CD4-positive, alpha-beta T cell treated with Interleukin-6 for 4 hours (primary cell): ENCODE data around the gene KIR3DL1.
"Not testable (repeated sequence)": the region's sequence is repeated elsewhere in the genome, so short reads cannot be mapped to it uniquely, and the experiment has no call there.

ENCODE experiments used
- DNase-seq: peaks from one replicate; pipeline ENCODE4 v3.0.0-alpha.2; 2020; ENCODE audit warnings: mixed read lengths

Gene KIR3DL1

GRCh38 chr19:54817670-54818536 is 1.6 kb downstream of the KIR3DL1 start:
- no peak for DNase-seq

GRCh38 chr19:54824416-54824815 is 8.1 kb downstream of the KIR3DL1 start:
- DNase-seq = not testable (repeated sequence)

GRCh38 chr19:54825326-54825725 is 9.1 kb downstream of the KIR3DL1 start:
- DNase-seq = not testable (repeated sequence)

- not testable (repeated sequence) for DNase-seq
These were observed 11.8 kb downstream of the KIR3DL1 start for GRCh38 chr19:54828064-54828463.

- not testable (repeated sequence) for DNase-seq
These were observed 16.2 kb downstream of the KIR3DL1 start, which contains the start of gene KIR2DS4 for GRCh38 chr19:54832496-54832895. KIR2DS4 (plus strand) TSS chr19:54832676.

GRCh38 chr19:54835126-54835525 is 18.9 kb downstream of the KIR3DL1 start:
- not testable (repeated sequence) for DNase-seq

GRCh38 chr19:54837522-54837921 is 21.3 kb downstream of the KIR3DL1 start:
- DNase-seq = not testable (repeated sequence)

- not testable (repeated sequence) for DNase-seq
These were observed 26.9 kb downstream of the KIR3DL1 start for GRCh38 chr19:54843171-54843570.

- DNase-seq = not testable (repeated sequence)
These were observed 33.9 kb downstream of the KIR3DL1 start, which contains the start of gene KIR3DL2 for GRCh38 chr19:54850061-54850640. KIR3DL2 (plus strand) TSS chr19:54850443; CDS start chr19:54850476, 33 bp downstream.

GRCh38 chr19:54850930-54851329 is 34.7 kb downstream of the KIR3DL1 start:
- DNase-seq = no peak

GRCh38 chr19:54851353-54851752 is 35.1 kb downstream of the KIR3DL1 start:
- no peak for DNase-seq

- DNase-seq = not testable (repeated sequence)
These were observed 39.0 kb downstream of the KIR3DL1 start for GRCh38 chr19:54855241-54855640.

GRCh38 chr19:54858476-54858875 is 42.2 kb downstream of the KIR3DL1 start:
- DNase-seq = not testable (repeated sequence)

GRCh38 chr19:54859421-54859820 is 43.2 kb downstream of the KIR3DL1 start:
- not testable (repeated sequence) for DNase-seq

- DNase-seq = not testable (repeated sequence)
These were observed 47.2 kb downstream of the KIR3DL1 start for GRCh38 chr19:54863459-54863858.

- no peak for DNase-seq
These were observed 55.4 kb downstream of the KIR3DL1 start for GRCh38 chr19:54871696-54872095.

- DNase-seq = no peak
These were observed 57.7 kb downstream of the KIR3DL1 start, which contains the start of gene FCAR for GRCh38 chr19:54873990-54874389. FCAR (plus strand) TSS chr19:54874235; CDS start chr19:54874290, 55 bp downstream.

GRCh38 chr19:54875506-54875905 is 59.2 kb downstream of the KIR3DL1 start:
- DNase-seq = no peak

GRCh38 chr19:54877471-54877870 is 61.2 kb downstream of the KIR3DL1 start:
- DNase-seq = no peak
